Cerebellar cortex (tissue), 1 donor: Measurements from ENCODE around the gene MACROD2.
A peak's percentile ranks its signal among the peaks of the same experiment; 100 is the strongest.
"Not testable (repeated sequence)": the region's sequence is repeated elsewhere in the genome, so short reads cannot be mapped to it uniquely, and the experiment has no call there.

Source experiments
- DNase-seq: peaks from one replicate; pipeline ENCODE4 v3.0.0-alpha.2; 2015; ENCODE audit warnings: low spot score

The MACROD2 gene

GRCh38 chr20:13995086-13995665, at the start of gene MACROD2:
MACROD2 (plus strand) TSS chr20:13995516.
- peak; percentile 87 for DNase-seq

GRCh38 chr20:13947719-13948118, 47.6 kb upstream of the MACROD2 start:
- DNase-seq: no peak

GRCh38 chr20:13953227-13953626, 42.1 kb upstream of the MACROD2 start:
- no peak for DNase-seq

GRCh38 chr20:13960119-13960518, 35.2 kb upstream of the MACROD2 start:
- no peak for DNase-seq

GRCh38 chr20:13960525-13960924, 34.8 kb upstream of the MACROD2 start:
- DNase-seq: no peak

GRCh38 chr20:13984211-13984610, 11.1 kb upstream of the MACROD2 start:
- DNase-seq: no peak

- no peak for DNase-seq
Measured at GRCh38 chr20:13990465-13990864, 4.9 kb upstream of the MACROD2 start, which contains the start of gene SEL1L2. SEL1L2 (minus strand) TSS chr20:13990614; CDS start chr20:13990534, 80 bp downstream.

- no peak for DNase-seq
Measured at GRCh38 chr20:13991311-13991710, 4.0 kb upstream of the MACROD2 start.

GRCh38 chr20:13991955-13992354, 3.4 kb upstream of the MACROD2 start:
- DNase-seq: not testable (repeated sequence)

- peak; percentile 33 for DNase-seq
Measured at GRCh38 chr20:13995841-13996240, 525 bp downstream of the MACROD2 start.

- peak; percentile 44 for DNase-seq
Measured at GRCh38 chr20:13996265-13996664, 949 bp downstream of the MACROD2 start.

GRCh38 chr20:14000917-14001316, 5.6 kb downstream of the MACROD2 start:
- DNase-seq: no peak

- no peak for DNase-seq
Measured at GRCh38 chr20:14005996-14006395, 10.7 kb downstream of the MACROD2 start.

GRCh38 chr20:14009208-14009607, 13.9 kb downstream of the MACROD2 start:
- no peak for DNase-seq

- no peak for DNase-seq
Measured at GRCh38 chr20:14012671-14013070, 17.4 kb downstream of the MACROD2 start.

- no peak for DNase-seq
Measured at GRCh38 chr20:14030991-14031390, 35.7 kb downstream of the MACROD2 start.

- DNase-seq: no peak
Measured at GRCh38 chr20:14033310-14033709, 38.0 kb downstream of the MACROD2 start.

- DNase-seq: no peak
Measured at GRCh38 chr20:14036567-14036966, 41.3 kb downstream of the MACROD2 start.

- not testable (repeated sequence) for DNase-seq
Measured at GRCh38 chr20:14044712-14045276, 49.5 kb downstream of the MACROD2 start.

GRCh38 chr20:14046534-14046933, 51.2 kb downstream of the MACROD2 start:
- DNase-seq: no peak

- DNase-seq: no peak
Measured at GRCh38 chr20:14049111-14049510, 53.8 kb downstream of the MACROD2 start.

- no peak for DNase-seq
Measured at GRCh38 chr20:14051454-14051853, 56.1 kb downstream of the MACROD2 start.

GRCh38 chr20:14055127-14055742, 59.9 kb downstream of the MACROD2 start:
- DNase-seq: peak; percentile 77

- DNase-seq: no peak
Measured at GRCh38 chr20:14062171-14062570, 66.9 kb downstream of the MACROD2 start.
